Stimulated activated CD8-positive, alpha-beta memory T cell treated with anti-CD3 and anti-CD28 coated beads, Interleukin-15, amount 100 ng/mL, for 1 hour (primary cell): ENCODE results near the gene HOXB3.
"Not testable (repeated sequence)": the region's sequence is repeated elsewhere in the genome, so short reads cannot be mapped to it uniquely, and the experiment has no call there.

Experiments
- DNase-seq: peaks from one replicate; pipeline ENCODE4 v3.0.0-alpha.2; 2020; ENCODE audit warnings: low read depth

Gene HOXB3

DNA sequence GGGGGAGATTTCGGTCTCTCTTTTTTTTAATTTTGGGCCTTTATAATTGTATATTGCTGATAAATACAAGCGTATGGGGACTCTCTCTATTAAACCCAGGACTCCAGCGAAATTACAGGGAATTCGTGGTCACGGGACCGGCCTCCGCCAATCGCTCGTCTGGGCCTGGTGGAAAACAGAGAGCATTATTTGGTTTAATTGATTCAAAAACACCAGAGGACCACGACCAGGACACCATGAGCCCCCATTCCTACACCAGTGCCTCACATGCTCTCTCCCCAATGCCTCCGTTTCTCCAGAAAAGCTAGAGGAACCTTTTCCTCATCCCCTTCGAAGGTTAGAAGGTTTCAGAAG, 45.0 kb downstream of the HOXB3 start, which contains the start of gene HOXB2:
HOXB2 (minus strand) TSS at position 88 of the 354 bp plus-strand sequence. CDS start 198 bp downstream, outside the sequence.
- no peak for DNase-seq

DNA sequence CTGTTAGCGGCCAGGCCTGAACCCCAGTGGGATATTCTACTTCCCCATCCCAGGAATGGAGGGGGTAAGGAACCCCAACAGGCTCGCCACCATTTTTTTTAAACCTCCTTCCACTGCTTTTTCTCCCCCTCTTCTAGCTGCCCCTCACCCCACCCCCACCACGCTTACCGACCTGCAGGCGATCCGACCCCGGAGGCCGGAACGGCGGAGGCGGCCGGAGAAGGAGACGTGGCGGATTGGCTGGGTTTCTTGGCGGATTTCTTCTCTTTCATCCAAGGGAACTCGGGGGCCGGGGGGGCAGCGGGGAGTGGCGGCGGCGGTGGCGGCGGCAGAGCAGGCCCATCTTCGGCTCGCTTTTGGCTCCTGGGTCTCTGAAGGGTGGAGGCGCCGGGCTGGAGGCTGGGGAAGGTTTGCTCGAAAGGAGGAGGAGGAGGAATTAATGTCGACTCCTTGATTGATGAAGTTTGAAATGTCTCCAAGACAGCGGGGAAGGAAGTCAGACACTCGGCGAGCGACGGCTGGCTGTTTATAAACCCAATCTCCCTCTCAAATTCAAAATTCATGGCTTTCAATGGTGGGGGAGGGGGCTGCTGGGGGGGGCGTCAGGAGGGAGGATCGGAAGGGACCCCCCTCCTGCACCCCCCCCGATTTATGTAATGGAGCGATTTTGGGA, 45.6 kb downstream of the HOXB3 start:
- DNase-seq, result no peak

DNA sequence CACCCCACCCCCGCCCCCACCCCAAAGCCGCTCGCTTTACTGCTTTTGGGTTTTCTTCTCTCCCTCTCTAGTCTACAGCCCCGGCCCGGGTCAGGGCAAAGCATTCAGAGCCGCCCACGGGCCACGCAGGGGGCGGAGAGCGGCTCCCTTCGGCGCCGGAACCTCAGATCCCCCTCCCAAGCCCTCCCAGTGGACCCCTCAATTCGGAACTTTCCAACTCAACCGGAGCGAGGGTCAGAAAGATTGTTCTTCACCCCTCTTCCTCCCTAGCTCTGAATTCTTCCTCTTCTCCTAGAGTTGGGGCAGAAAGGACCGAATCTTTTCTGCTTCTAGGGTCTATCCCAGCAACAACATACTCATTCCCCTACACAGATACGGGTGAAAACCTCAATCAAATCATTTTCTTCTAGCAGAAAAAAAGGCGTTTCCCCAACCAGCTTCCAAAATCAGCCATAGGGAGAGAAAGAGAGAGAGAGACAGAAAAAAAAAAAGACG, 46.1 kb downstream of the HOXB3 start:
- no peak for DNase-seq

DNA sequence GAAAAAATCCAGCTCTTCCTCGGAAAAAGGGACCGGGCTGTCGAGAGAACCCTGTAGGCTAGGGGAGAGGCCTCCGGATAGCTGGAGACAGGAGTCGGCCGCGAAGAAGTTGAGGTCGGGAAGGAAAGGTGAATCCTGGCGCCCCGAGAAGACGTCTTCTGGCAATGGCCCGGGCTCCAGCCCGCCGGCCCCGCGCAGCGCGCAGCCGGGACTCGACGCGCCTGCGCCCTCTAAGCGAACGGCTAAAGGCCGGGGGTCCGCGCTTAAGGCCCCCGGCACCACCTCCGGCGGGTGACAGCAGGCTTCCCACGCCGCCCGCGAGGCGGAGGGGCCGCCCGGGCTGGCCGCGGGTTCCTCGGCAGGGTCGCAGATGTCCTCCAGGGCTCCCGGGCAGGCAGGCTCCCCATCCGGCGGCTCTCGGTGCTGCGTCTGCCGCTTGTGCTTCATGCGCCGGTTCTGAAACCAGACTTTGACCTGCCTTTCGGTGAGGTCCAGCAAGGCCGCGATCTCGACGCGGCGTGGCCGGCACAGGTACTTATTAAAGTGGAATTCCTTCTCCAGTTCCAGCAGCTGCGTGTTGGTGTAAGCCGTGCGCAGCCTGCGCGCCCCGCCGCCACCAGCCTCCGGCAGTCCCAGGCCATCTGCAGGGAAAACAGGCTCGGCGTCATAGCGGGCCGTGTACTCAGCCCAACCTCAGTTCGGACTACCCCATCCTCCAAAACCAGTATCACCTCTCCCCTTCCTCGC, 46.8 kb downstream of the HOXB3 start:
- no peak for DNase-seq

DNA sequence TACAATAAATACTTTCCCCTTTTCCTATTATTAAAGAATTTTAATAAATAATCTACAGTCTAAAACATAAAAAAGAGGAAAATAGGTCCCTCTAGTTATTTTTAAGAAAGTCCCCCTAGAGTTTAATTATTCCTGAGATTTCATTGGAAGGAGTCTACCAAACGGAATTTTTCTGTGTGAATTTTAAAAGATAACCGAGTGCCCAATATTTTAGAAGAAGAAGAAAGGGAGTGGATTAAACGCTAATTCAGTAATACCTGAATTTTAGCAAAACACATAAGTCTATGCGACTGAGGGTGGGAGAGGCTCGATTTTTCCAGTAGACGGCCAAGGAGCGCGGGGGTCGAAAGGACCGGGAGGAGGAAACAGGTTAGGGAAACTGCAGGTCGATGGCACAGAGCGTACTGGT, 47.3 kb downstream of the HOXB3 start:
- DNase-seq, result no peak

DNA sequence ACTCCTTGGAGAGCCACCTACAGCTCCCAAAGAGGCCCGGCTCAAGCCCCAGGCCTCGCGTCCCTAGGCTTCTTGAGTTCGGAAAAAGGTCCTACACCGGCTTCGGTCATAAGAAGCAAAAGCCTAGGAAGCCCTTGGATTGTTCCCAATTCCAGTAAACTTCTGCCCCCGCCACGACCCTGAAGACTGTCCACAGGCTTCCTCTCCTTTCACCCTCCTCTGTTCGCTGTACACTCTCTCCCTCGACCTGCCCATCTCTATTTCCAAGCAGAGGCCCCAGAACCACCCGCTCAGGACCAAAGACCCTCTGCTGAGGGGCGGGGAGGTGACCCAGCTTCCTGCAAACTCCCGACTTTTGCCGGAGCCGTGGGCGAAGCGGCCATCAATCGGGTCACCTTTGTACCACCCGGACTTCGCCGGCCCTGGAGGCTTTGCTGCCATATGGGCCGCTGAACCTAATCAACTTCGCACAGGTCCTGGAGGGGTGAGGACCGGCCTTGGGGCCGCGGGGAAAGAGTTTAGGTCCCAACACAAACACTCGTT, 47.9 kb downstream of the HOXB3 start:
- no peak for DNase-seq

DNA sequence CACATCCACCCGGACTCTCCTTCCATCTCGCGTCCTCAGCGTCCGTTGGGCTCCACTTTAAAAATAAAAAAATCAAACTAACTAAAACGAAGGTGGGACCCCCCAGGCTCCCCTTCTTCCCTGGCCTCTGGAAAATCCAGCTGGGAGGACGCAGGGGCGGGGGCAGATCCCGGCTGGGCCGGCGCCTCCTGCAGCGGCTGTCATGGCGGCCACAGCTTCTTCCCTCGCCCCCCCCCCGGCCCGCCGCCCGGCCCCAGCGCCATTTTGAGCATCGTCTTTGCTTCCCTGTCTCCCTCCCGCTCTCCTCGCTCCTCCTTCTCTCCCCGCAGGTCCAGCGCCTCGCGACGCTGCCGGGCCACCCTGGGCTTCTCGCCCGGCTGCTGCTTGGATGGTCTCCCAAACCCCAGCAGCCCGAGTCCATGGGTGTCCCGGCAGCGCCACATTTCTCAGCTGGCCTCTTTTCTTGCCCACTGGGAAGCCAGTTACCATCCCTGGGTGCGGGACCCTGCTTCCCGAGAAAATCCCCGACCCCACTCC, 48.4 kb downstream of the HOXB3 start:
- no peak for DNase-seq

DNA sequence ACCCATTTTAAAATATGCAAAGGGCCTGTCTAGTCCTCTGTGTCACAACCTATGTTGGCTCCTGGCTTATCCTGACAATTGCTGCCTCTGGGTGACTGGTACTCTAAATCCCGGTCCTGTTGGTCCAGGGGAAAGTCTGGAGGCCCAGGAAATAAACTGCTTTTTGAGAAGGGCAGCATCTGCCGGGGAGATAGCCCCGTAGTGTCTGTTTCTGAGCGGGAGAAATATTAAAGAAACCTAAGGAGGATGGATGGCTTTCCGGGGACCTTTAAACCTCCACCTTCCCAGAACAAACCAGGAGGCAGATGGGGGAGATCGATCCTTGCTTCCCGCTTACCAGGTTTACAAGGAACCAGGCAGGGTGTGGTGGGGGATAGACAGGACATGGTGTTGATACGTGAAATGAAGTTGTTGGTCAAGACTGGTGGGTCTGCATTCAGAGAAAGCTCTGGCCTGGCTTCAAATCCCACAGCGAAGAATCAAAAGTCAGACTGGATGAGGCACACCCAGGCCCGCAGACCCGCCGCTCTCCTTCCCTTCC, 48.9 kb downstream of the HOXB3 start:
- DNase-seq, result no peak

DNA sequence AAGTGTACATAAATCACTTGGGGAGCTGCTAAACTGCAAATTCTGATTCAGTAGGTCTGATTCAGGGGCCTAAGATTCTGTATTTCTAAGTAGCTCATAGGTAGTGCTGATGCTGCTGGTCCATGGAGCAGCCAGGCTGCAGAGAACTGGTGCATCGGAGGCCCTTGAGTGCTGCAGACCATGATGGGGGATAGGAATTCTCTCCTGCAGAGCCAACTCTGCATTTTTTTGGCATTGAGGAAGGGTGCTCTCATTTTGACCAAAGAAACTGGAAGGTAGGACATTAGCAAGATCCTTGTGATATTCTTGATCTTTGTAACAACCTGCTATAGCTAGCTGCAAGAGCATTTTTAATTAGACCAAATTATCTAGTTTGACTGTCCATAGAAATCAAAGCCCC, 49.8 kb downstream of the HOXB3 start:
- no peak for DNase-seq

DNA sequence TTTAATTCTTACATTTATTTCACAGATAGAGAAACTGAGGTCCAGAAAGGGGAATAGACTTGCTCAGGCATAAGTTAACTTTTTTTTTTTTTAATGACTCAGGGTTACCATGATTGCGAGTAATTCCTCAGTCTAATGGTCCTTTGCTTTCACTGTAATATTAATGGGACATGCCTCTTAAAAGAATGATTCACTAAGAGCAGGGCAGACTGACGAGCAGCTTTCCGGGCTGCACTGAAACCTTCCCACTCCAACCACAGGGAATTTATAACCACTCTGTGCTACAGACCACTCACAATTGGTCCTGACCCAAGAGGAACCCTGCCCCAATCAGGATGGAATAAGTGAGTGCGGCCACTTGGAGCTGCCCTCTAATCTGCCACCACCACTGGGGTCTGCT, 50.9 kb downstream of the HOXB3 start:
- no peak for DNase-seq

DNA sequence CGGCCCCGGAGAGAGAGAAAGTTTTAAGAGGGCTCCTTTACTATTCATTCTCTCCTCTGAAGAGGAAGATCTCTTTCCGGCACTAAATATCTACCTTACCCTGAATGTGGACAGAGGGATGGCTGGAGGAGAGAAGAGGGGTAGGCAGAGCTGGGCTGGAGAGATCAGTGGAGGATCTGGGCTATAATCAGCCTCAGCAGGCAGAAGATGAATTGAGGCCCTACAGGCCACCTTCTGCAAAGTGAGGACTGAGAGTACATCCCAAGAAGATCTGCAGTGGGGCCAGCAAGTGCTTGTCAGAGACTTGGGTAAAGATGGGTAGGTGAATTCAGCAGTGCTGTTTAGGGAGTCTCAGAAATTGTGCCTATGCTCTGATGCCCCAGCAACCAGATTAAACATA, 52.7 kb downstream of the HOXB3 start:
- no peak for DNase-seq

DNA sequence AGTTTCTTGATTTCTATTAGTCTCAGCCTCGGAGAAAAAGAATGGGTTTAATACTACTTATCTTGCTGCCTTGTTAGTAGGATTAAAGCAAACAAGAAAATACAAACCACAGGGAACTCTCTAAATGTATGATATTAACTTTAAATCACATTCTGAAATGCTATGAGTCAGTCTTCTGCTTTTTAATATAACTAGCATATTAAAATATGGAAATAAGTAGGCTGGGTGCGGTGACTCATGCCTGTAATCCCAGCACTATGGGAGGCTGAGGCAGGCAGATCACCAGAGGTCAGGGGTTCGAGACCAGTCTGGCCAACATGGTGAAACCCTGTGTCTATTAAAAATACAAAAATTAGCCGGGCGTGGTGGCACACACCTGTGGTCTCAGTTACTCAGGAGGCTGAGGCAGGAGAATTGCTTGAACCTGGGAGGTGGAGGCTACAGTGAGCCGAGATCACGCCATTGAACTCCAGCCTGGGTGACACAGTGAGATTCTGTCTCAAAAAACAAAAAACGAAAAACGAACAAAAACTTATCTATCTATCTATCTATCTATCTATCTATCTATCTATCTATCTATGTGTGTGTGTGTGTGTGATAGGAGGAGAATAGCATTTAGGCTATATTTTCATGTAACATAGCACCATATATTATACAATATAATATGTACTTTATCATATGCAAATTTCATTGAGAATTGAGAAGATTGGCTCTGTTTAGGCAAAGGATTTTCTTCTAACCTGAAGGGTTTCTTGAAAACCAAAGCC, 54.1 kb downstream of the HOXB3 start:
- not testable (repeated sequence) for DNase-seq

DNA sequence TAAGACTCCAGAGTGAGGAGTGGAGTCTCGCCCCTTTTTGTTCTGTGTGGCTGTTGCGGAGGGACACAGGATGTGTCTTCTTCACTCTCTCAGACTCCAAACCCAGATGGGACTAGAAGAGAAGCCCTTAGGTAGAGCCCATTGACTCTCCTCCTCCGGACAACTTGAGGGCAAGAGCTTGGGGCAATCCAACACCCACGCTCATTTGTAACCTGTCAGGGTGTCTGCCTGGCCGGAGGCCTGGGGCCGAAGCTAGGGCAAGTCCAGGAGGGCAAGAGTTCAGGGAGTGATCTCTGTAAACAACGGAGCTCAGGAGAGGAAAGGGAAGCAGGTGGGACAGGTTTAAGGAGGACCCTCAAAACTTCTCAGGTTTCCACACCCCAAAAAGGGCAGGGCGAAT, 57.8 kb downstream of the HOXB3 start:
- no peak for DNase-seq

DNA sequence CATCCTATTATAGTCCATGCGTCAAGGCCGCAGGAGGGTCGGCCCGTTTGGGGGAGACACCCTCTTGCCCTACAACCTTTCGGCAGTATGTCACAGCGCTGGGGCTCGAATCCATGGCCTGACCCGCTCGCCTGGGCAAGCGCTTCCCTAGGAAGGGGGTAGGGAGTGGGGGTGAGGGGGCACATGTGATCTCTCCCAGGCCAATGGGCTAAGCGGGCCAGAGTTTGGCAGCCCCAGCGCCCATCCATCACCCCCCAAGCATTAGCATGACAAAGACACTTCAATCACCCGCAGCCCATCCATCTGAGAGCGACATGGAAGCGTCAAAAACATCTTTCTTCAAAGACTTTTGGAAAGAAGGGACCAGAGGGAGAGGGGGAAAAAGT, 59.2 kb downstream of the HOXB3 start, which contains the start of gene HOXB1:
HOXB1 (minus strand) TSS at position 125 of the 386 bp plus-strand sequence; CDS start at position 18, 107 bp downstream.
- DNase-seq, result no peak

DNA sequence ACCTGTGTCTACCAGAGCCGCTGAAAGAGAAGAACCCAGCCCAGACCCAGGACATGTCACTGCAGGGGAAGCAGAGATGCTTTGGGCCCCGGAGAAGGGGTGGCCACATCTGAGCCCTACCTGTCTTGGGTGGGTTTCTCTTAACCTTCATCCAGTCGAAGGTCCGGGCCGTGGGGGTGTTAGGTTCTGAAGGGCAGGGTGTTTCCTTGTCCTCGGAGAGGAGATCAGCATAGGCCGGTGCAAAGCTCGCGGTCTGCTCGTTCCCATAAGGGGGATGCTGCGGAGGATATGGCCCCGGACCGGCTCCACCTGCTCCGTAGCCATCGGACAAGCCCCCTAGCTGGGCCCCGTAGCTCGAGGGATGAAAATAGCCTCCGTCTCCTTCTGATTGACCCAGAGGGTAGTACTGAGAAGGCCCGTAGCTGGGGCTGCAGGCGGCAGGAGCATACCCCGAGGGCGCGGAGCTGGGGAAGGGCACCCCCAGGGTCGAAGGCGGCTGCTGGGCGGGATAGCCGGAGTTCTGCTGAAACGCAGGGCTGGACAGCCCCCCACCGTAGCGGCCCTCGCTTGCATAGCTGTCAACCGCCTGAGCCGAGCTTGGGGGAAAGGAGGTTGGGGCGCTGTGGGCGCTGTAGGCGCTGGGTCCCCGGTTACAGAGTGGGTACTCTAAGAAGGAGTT, 59.7 kb downstream of the HOXB3 start:
- DNase-seq, result no peak

DNA sequence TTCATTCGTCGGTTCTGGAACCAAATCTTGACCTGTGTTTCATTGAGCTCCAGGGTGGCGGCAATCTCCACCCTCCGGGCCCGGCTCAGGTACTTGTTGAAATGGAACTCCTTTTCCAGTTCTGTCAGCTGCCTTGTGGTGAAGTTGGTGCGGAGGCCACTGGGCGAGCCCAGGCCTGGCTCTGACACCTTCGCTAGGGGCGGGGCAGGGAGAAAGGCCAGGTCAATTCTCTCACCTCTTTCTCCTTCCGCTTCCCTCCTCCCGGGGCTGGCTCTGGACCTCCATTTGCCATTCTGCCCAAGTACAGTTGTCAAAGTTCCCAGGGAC, 60.4 kb downstream of the HOXB3 start:
- no peak for DNase-seq

DNA sequence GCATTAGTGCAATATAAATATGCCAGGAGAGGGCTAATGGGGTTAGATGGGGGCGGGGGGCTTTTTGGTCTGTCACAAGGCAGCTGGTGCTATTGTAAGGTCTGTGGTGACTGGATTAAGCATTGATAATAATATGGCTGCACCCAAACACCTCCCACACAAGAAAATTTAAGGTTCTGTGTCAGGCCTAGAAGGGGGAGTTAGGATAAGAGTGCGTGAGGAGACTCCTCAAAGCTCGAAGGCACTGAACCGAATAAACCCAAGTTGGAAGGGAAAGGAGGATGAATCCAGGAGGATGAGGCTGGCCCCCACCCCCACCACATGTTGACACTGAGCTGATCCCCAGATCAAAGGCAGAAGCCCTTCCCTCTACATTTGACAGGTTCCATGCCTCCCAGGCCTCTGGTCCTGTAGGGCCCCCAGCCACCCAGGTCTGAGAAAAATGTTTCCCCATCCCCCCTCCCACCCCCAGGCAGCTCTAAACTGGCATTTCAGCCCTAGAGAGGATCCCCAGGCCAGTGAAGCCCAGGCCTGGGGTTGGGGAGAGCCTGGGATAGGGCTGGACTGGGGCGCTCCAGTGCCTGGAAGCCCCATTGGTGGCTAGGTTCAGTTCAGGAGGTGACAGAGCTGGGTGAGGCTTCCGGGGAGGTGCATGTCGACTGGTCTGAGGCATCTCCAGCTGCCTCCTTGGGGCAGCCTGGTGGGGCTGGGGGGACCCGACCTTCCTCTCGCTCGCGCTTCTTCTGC, 60.9 kb downstream of the HOXB3 start:
- DNase-seq, result no peak

DNA sequence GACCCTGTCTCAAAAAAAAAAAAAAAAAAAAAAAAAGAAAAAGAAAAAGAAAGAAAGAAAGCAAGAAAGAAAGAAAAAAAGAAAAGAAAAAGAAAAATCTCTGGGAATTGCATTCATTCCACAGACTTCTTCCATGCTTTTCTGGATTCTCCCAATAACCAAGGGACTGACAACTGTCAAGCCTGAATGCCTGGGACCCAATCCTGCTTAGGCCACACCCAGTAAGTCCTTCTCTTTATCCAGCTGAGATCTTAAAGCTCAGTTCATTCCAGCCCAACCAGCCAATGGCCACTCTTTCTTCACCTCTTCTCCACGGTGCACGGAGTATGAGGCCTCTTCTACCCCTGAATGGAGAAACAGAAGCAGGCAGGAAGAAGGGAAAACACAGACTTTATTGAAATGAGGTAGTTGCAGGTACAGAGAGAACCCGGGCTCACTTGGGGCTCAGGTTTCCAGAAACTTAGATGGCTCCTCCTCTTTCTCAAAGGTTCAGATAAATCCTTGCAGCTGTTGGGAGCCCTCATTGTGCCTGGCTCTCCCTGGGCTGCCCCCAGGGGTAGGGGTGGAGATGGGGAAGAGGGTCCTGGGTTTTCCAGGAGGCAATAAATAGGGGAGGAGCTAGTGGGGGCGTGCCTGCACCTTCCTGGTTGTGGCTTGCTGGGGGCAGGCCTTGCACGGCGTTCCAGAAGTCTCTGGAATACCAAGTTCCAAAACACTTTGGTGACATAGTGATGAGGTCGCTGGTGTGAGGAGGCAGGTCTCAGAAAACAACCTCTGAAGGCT, 61.7 kb downstream of the HOXB3 start:
- DNase-seq, result no peak

DNA sequence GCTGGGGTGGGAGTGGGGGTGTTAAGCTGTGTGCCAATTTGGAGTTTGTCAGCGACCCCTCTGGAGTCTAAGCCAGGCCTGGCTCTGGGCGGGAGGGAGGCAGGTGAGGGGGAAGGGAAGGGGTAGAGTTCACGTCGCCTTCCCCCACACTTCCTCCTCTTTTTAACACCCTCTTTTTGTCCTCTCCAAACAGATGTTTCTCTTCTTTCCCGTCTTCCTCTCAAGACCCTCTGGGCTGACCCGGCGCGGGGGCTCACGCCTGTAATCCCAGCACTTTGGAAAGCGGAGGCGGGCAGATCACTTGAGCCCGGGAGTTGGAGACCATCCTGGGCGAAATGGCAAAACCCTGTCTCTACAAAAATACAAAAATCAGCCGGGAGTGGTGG, 62.5 kb downstream of the HOXB3 start:
- DNase-seq, result no peak
